Fibroblast of lung (primary cell): Measurements from ENCODE around the gene SSUH2.

Experiments
- EZH2 ChIP-seq: IDR thresholded peaks from 2 replicates; pipeline ENCODE4 v1.5.1; 2012; ENCODE audit warnings: low read length, control low read depth, mild to moderate bottlenecking; ENCODE audit errors: missing control alignments
- TF ChIP-seq, protein P1 (sequence below), 2 donors: IDR thresholded peaks in 1 of 2; conservative IDR thresholded peaks in 1 of 2; 1 replicate in 1 of 2; 2 replicates in 1 of 2; pipeline ENCODE4 v1.5.1; 2011 to 2012; ENCODE audit warnings: low read length in 2 of 2, control low read depth in 1 of 2, inconsistent platforms in 1 of 2, low read depth in 1 of 2, mild to moderate bottlenecking in 1 of 2

DNA sequence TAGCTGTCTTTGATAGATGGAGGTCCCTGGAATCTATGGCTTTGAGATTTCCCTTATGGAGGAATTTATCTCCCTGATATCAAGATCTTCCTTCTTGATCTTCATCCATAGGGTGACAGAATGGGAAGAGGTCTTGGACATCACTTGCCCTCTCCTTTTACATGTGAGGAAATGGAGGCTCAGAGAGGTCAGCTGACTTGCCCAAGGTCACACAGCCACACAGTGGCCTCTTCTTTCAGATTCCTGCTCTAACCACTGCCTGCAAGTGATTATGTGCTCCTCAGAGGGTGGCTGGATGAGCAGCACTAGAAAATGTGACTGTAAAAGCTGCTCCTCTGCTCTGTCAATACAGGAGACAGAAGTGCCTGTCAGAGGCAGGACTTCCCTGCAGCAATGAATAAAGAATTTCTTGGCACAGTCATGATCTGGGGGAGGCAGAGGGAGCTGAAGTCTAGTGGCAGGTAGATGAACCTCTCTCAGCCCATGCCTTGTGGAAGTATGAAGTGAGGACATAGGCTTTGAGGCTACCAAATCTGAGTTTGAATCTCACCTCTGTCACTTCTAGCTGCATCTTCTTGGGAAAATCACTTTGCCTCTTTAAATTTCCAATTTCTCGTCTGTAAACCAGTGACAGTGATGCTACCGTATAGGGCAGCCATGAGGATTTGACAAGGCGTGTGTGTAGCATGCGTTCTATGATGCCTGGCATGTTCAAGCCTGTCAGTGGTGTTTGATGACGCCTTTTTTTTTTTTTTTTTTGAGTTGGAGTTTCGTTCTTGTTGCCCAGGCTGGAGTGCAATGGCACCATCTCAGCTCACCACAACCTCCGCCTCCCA is 12.0 kb downstream of the SSUH2 start:
- no peak for TF ChIP-seq EZH2
- TF ChIP-seq, protein P1, sequence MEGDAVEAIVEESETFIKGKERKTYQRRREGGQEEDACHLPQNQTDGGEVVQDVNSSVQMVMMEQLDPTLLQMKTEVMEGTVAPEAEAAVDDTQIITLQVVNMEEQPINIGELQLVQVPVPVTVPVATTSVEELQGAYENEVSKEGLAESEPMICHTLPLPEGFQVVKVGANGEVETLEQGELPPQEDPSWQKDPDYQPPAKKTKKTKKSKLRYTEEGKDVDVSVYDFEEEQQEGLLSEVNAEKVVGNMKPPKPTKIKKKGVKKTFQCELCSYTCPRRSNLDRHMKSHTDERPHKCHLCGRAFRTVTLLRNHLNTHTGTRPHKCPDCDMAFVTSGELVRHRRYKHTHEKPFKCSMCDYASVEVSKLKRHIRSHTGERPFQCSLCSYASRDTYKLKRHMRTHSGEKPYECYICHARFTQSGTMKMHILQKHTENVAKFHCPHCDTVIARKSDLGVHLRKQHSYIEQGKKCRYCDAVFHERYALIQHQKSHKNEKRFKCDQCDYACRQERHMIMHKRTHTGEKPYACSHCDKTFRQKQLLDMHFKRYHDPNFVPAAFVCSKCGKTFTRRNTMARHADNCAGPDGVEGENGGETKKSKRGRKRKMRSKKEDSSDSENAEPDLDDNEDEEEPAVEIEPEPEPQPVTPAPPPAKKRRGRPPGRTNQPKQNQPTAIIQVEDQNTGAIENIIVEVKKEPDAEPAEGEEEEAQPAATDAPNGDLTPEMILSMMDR (conservative IDR thresholded peaks at IDR 0.05 in 1 of 2, IDR thresholded peaks at IDR 0.05 in 1 of 2; ENCODE audit: low read depth in 1 of 2, low read length in 2 of 2), result no peak
